ENCODE measurements around the gene TCAP. TPM values are rescaled to one million over a fixed set of nuclear protein-coding genes. Genes with fewer than 3 reads are reported as not detected.
A peak's percentile ranks its signal among the peaks of the same experiment; 100 is the strongest.

The TCAP gene
- total RNA-seq, 1 experiment from 2014 or later: 2.1 TPM

- H3K4me1 ChIP-seq (ENCODE audit: insufficient read depth, low read length): peaks cover 23% of the 10 kb centered on the region; the same call in 1 of the 2 replicates
- TF ChIP-seq CTCF (conservative IDR thresholded peaks at IDR 0.05): no peak
- H3K4me2 ChIP-seq (ENCODE audit: insufficient read depth, insufficient read length, low read length): no peak overlapping the region
- no peak overlapping the region for H3K9ac ChIP-seq (ENCODE audit: extremely low read depth, insufficient read length, low read length)
- H3K4me3 Mint-ChIP-seq: no peak overlapping the region; a peak in 1 of 5 replicates
- H3K27me3 ChIP-seq (ENCODE audit: insufficient read depth, low read length): no peaks in the 10 kb centered on the region
- H2BK5ac ChIP-seq (ENCODE audit: insufficient read length, low read length): no peak overlapping the region
- no CpG with 5 or more reads among the region's 5 CpGs for WGBS (ENCODE audit: extremely low coverage, insufficient read length, low lambda C conversion rate)
- no peaks in the 10 kb centered on the region; the same call in 1 of the 2 replicates for H3K79me2 ChIP-seq (ENCODE audit: insufficient read depth, low read length)
- peaks cover 50 to 54% of the 10 kb centered on the region in 2 experiments for H3K4me1 Mint-ChIP-seq
- H3K79me1 ChIP-seq (ENCODE audit: insufficient read depth, low read depth, low read length, poor library complexity, severe bottlenecking): no peaks in the 10 kb centered on the region
- DNase-seq: no peak
- H3K27me3 Mint-ChIP-seq (ENCODE audit: low read depth): no peaks in the 10 kb centered on the region; the same call in 1 of the 2 replicates
- H4K91ac ChIP-seq (ENCODE audit: insufficient read length, low read depth, low read length): no peak overlapping the region
- no peak overlapping the region for H3T11ph ChIP-seq (ENCODE audit: low read length)
- H2AFZ ChIP-seq (ENCODE audit: low read length): no peak overlapping the region
- no peak overlapping the region for H2BK20ac ChIP-seq (ENCODE audit: low read depth, low read length, poor library complexity, severe bottlenecking)
- no peak overlapping the region for H3K18ac ChIP-seq (ENCODE audit: insufficient read length, low read depth, low read length)
- H3K23me2 ChIP-seq (ENCODE audit: insufficient read length, low read depth, low read length, poor library complexity, severe bottlenecking): no peaks in the 10 kb centered on the region
- H3K14ac ChIP-seq (ENCODE audit: insufficient read depth, low read length): no peak overlapping the region
- no peak overlapping the region for H3K56ac ChIP-seq (ENCODE audit: insufficient read length, low read depth, low read length)
- H3K9me3 ChIP-seq (ENCODE audit: control insufficient read depth, low read depth, low read length): no peaks in the 10 kb centered on the region
- H4K5ac ChIP-seq (ENCODE audit: insufficient read length, low read depth, low read length): no peak overlapping the region
- no peak overlapping the region for H2AK5ac ChIP-seq (ENCODE audit: insufficient read length, low read length)
- no peak overlapping the region for H4K8ac ChIP-seq (replicated peaks; ENCODE audit: insufficient read length, low read depth, low read length)
- H2BK120ac ChIP-seq (ENCODE audit: low read depth, low read length, poor library complexity, severe bottlenecking): no peak overlapping the region
- no peak overlapping the region for H3K23ac ChIP-seq (ENCODE audit: insufficient read length, low read depth, low read length)
- H3K27ac ChIP-seq (ENCODE audit: insufficient read length, low read depth, low read length): no peak overlapping the region
- H3K4ac ChIP-seq (ENCODE audit: low read depth, low read length): no peak overlapping the region
- no peaks in the 10 kb centered on the region for H3K9me3 Mint-ChIP-seq
- peak overlapping the region in 2 of 3 experiments; percentile 50 to 96; a peak in 4 of 7 replicates for H3K27ac Mint-ChIP-seq
- H4K20me1 ChIP-seq (ENCODE audit: control insufficient read depth, insufficient read depth, insufficient read length): no peaks in the 10 kb centered on the region
- H2BK12ac ChIP-seq (ENCODE audit: insufficient read length, low read depth, low read length): no peak overlapping the region
- H3K36me3 Mint-ChIP-seq (ENCODE audit: insufficient read depth in 1 of 3, low read depth in 3 of 3): peaks cover 0 to 4% (median under 1%) of the 10 kb centered on the region in 3 experiments; a peak in 2 of 7 replicates
- H2BK15ac ChIP-seq (ENCODE audit: low read depth, low read length): no peak overlapping the region
Measured at GRCh38 chr17:39694593-39694992, 29.4 kb downstream of the TCAP start.
